ENCODE measurements around the gene RFTN2.

- TF ChIP-seq EZH2 (IDR thresholded peaks at IDR 0.05; ENCODE audit: insufficient read depth, poor library complexity, severe bottlenecking): no peak
- TF ChIP-seq EZH2phosphoT487 (IDR thresholded peaks at IDR 0.05; ENCODE audit: insufficient read depth, low read depth): no peak
Observed at GRCh38 chr2:197539734-197540133, 135.7 kb downstream of the RFTN2 start.

Data from GM23248 (cell line).